ENCODE results near the gene VMAC.

- no peak for TF ChIP-seq CTCF (IDR thresholded peaks at IDR 0.05)
- no peak for TF ChIP-seq POLR2A (IDR thresholded peaks at IDR 0.05)
- no peak for TF ChIP-seq EP300 (IDR thresholded peaks at IDR 0.05)
Observed at GRCh38 chr19:5864725-5865486, 39.8 kb upstream of the VMAC start.

All from ovary (tissue), 3 donors.